ENCODE results near the gene SPEN.
"Not testable (repeated sequence)": the region's sequence is repeated elsewhere in the genome, so short reads cannot be mapped to it uniquely, and the experiment has no call there.

The SPEN gene

GRCh38 chr1:15965228-15965767 lies 117.8 kb downstream of the SPEN start:
- DNase-seq: peak; percentile 42

DNA sequence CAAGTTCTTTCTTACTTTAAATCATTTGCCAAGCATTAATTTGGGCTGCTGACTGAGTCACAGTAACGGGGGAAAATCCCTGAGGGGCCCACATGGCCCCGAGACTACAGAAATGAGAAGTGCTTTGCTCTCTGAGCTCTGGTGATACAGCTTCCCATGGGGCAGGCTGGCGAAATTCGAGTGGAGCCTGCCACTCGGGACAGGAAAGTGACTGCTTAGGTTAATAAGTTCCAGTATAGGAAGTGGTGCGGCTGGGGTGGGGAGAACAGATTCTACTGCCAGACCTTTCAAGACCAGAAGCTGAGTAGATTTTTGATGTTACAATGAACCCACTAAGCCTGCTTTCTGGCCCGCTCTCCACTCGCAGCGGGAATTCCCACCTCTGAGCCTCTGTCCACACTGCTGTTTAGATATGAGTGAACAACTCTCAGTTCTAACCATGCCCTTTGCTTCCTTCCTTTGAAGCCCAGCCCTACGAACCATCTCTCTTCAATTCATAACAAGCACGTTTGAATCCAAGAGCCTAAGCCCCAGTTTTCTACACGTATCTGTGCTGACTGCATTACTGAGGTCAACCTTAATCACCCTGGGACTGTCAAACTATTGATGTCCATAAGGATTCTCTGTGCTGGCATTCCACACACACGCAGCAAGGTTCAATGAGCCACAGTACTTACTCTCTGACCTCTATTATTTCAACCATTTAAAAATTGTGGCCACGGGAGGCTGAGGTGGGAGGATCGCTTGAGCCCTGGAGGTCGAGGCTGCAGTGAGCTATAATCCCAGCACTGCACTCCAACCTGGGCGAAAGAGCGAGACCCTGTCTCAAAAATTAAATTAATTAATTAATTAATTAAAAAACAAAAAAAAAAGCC lies 118.8 kb downstream of the SPEN start:
- peak; percentile 90 for DNase-seq

DNA sequence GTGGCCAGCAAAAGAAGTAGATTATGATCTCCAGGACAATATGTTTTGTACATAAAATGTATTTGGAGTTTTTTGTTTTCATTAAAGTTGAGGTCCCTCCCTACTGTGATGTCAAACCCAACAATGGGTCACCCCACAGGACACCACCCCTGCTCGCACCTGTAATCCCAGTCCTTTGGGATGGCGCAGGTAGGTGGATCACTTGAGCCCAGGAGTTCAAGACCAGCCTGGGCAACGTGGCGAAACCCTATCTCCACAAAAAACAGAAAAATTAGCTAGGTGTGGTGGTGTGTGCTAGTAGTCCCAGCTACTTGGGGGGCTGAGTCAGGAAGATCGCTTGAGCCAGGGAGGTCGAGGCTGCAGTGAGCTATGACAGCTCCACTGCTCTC lies 119.4 kb downstream of the SPEN start:
- DNase-seq: no peak

DNA sequence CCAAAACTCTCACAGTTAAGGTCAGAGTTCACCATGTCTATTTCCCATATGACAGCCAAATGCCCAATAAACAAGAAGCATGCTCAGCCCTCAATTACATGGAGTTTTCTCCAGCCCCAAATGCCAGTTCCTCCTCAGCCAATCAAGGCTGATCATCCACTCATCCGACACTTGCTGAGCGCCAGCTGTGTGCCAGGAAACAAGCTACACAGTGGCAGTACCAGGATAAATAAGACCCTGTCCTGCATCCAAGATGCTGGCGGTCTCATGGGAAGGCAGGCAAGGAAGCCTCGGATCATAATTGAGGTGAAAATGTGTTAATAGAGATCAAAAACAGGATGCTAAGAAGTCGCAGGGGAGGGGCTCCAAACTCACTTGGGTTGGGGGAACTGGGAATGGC lies 120.7 kb downstream of the SPEN start:
- no peak for DNase-seq

GRCh38 chr1:15969321-15969880 lies 121.9 kb downstream of the SPEN start:
- no peak for DNase-seq

DNA sequence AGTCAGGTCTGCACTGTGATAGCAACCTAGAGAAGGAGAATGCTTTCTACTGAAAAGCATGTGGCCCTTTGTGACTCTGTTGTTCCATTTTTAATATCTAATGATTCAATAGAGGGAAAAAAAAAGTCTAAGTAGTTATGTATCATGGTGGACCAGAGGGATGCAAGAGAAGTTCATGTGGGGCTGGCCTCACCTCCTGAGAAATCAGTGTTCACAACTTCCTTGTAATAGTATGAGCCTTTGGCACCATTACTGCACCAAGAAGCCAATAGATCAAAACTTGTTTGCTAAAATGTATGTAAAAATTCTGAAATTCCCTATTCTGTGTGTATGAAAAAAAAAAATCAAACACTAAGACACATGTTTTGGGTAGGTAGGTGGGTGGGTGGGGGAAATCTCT lies 123.4 kb downstream of the SPEN start:
- DNase-seq: no peak

DNA sequence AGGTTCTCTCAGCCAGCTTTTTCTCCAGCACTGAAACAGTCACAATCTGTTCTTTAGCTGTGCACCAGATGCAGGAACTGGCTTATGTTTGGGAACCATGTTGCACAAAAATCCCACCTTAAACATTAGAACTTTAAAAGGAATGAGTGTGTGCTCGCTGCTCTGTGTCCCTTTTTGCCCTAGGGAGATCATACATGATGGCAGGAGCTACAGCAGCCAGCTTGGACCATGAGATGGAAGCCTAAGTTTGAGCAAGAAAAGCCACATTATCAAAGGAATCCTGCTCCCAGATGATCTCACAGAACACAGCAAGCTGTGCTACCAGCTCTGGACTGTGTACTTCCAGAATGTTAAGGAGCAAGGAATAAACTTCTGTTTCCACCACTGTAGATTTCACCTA lies 124.9 kb downstream of the SPEN start:
- DNase-seq: no peak

GRCh38 chr1:15973772-15974171 lies 126.3 kb downstream of the SPEN start:
- DNase-seq: no peak

- peak; percentile 50 for DNase-seq
These were observed 127.3 kb downstream of the SPEN start for GRCh38 chr1:15974855-15975254.

DNA sequence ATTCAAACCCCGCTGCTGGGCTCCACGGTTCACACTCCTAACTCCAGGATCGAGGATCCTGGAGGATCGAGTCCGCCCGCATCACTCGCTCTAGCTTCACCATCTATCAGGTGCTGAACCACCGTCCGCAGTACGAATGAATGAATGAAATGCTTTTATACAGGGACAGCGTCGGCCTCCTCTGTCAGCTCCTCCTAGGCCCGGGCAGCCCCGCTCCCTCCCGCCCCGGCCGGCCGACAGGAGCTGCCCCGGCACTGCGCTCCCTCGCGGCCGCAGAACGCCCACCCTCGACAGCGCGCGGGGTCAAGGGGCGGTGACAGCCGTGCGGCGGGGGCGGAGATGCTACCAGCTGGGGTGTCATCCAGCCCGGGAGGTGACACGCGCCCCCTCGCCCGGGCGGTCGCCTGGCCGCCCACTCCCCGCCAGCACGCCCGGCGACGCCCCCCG lies 127.9 kb downstream of the SPEN start:
- peak; percentile 83 for DNase-seq

- peak; percentile 97 for DNase-seq
These were observed 128.5 kb downstream of the SPEN start, which contains the start of gene ZBTB17 for GRCh38 chr1:15975805-15976680. Gene ZBTB17 (minus strand): TSS chr1:15976101. CDS start chr1:15948495, 27,606 bp downstream.

- not testable (repeated sequence) for DNase-seq
These were observed 130.4 kb downstream of the SPEN start for GRCh38 chr1:15977947-15978346.

- DNase-seq: no peak
These were observed 134.2 kb downstream of the SPEN start for GRCh38 chr1:15981679-15982078.

- no peak for DNase-seq
These were observed 135.8 kb downstream of the SPEN start for GRCh38 chr1:15983275-15983674.

DNA sequence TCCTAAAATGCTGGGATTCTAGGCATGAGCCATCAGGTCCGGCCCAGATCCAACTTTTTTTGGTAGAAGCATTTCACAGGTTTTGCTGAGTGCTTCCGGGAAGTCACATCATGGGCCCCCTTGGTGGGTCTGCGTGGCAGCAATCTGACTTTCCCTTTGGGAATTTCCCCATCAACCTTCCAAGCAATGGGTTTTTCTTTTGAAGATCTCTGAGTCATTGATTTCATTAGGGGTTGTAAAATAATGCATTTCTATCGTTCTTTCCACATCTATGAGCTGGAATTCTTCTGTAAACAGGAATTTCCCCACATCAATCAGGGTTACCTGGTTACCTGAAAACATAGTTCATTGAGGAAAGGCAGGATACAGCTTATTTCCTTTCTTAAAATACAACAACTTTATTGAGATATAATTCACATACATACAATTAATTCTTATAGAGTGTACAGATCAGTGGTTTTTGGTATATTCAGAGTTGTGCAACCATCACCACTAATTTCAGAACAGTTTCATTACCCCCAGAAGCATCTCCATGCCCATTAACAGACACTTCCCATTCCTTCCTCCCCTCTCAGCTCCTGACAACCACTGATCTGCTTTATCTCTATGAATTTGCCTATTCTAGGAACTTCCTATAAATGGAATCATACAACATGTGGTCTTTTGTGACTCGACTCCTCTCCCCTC lies 138.2 kb downstream of the SPEN start:
- no peak for DNase-seq

DNA sequence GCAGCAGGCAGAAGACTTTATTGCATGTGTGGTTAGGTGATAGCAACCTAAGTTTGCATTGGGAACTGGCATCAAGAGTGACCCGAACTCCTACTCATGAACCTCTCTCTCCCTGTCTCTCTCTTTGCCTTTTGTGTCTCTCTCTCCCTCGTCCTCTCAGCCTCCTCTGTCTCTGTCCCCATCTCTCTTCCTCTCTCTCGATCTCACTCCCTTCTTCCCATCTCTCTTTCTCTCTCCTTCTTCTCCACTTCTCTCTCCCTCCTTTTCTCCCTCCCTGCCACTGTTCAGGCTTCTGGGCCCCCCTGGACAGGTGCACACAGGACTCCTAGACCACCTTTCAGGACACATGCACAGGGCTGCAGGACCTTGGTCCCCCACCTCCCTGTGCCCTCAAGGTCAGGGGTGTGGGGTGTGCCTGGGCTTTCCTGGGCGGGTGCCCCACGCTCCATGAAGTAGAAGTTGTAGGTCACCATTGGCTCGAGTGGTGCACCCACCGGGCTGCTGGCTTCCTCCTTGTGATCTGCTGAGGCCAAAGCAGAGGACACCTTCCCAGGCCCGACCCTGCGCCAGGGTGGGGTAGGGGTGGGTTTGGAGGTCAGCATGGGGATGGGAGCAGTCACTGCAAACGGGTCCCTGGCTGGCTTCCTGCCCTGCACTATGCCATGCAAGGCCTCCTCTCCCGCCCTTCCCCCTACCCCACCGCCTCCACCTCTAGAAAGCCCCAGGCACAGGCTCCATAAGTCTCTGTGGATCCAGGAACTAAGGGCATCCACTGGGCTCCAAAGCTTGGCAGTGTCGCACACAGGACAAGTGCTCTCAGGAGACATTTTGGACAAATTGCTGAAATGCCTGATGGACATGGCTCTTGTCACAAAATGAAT lies 141.6 kb downstream of the SPEN start:
- no peak for DNase-seq

GRCh38 chr1:15989776-15990175 lies 142.3 kb downstream of the SPEN start:
- DNase-seq: no peak
